HG03139 (cell line): ENCODE measurements around the gene MLH1.

Experiments
- ATAC-seq: cut with Tn5 transposase; IDR thresholded peaks from one replicate; pipeline ENCODE4 v1.9.1; 2021; ENCODE audit not compliant: unreplicated experiment

MLH1 gene

DNA sequence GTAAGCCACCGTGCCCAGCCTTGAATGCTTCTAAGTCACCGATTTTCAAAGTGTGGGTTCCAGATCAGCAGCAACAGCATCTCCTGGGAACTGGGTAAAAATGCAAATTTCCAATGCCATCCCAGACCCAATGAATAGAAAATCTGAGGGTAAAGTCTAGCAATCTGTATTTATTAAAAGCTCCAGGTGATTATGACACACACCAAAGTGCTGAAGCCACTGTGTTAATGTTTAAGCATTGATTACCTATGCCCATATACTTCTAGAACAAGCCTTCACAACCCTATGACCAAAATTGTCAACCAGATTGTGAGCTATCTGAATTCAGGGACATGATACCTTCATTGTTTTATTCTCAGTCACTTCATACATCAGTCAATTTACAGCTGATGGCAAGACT, 94.6 kb downstream of the MLH1 start:
- ATAC-seq, result no peak

GRCh38 chr3:37092484-37092883, 99.2 kb downstream of the MLH1 start:
- no peak for ATAC-seq

GRCh38 chr3:37093481-37093880, 100.2 kb downstream of the MLH1 start:
- no peak for ATAC-seq

- ATAC-seq, result no peak
Measured at GRCh38 chr3:37094636-37095035, 101.3 kb downstream of the MLH1 start.

DNA sequence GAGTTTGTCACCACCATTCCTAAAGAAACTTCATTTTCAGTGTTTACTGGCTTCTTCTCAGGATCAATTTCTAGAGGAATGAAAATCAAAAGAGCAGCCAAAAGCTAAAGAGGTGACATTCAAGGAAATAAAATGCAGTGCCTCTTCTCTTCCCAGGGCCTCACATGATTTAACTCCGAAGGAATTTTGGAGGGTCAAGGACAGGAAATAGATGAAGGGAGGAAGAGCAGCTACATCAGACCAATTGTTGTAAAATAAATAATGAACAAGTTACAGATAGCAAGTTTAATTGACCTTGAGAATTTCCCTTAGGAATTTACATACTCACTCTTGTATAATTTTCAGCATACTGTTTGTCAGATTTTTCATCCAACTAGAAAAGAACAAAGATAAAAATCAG, 103.0 kb downstream of the MLH1 start:
- no peak for ATAC-seq

DNA sequence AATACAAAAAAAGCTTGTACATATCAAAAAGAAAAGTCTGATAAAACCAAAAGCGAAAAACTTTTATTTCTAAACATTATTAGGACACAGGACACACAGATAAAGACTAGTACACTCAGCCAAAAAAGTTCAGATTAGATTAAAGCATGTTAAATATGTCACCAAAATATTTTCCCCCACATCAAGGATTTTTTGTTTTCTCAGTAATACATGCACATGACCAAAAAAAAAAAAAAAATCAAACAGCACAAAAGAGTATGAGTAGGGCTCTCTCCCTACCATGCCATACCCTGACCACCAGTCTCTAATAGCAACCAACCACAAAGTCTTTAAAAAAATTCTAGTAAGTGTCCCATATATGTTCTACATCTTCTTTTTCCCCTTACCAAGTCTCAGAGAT, 103.7 kb downstream of the MLH1 start:
- ATAC-seq, result no peak

GRCh38 chr3:37097776-37098175, 104.5 kb downstream of the MLH1 start:
- no peak for ATAC-seq

DNA sequence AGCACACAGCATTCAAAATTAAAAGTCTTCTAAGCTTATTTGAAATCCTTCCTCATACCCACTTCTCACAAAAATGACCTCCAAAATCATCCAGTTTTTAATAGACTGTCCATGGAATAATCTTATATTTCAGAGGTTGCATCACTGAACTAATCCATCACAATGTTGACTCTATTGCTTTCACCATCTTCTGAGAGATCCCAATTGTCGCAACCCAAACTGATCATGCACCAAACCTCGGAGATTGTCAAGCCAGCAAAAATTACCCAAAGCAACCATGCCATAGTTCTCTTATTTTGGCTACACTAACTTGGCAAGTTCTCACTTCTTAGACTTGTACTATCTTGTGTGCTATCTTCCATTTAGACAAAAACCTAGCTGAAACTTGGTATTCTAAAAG, 105.6 kb downstream of the MLH1 start:
- no peak for ATAC-seq

DNA sequence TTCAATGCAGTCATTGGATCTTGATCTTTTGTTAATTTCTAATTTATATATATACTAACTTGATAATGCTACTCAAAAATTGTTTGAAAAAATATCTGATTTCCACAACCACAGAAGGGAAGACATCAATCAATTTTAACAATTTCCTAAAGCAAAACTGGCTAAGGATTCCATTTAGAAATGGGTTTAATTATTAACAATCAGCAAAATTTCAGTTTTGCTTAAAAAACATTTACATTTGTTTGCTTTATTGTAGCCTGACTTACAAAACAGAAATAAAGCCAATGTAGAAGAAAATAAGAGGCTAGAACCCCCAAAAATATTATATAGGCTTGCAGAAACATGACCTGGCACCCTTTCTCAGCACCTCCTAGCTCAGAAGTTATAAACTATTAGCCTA, 106.2 kb downstream of the MLH1 start:
- ATAC-seq, result no peak

DNA sequence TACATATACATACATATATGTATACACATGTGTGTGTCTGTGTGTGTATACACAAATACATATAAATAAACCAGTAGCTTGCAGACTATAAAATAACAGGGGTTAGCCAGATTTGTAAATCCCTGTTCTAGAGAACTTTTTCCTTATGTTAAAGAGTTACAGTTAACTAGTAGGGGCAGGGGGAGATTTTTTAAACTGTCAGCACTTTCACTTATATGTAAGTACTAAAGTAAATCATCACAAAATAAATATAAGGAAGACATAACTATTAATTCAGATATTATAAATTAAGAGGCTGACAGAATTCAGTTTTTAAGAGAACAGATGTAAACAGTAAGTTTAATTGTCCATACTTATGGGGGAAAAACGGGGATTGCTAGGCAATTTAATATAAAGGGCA, 107.1 kb downstream of the MLH1 start:
- no peak for ATAC-seq
